ENCODE data around the gene LRRD1. TPM values are rescaled to one million over a fixed set of nuclear protein-coding genes. Genes with fewer than 3 reads are reported as not detected.
"Not testable (repeated sequence)": the region's sequence is repeated elsewhere in the genome, so short reads cannot be mapped to it uniquely, and the experiment has no call there.

Gene LRRD1
- total RNA-seq, 4 donors from 2014 or later = 0.13 to 0.65 TPM; not detected in 2

DNA sequence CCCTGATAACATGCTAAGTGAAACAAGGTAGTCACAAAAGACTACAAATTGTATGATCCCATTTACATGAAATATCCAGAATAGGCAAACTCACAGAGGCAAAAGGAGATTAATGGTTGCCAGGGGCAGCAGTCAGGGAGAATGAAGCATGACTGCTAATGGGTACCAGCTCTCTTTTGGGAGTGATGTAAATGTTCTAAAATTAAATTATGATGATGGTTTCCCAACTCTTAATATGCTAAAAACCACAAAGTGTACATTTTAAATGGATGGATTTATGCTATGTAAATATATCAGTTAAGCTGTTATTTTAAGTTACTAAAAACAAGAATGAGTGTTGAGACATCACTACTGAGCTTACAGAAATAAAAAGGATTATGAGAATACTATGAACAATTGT is 57.3 kb downstream of the LRRD1 start:
- no peak overlapping the region for H3K4me3 ChIP-seq (ENCODE audit: low read depth, poor library complexity, severe bottlenecking)
- intact Hi-C loops (cut with DNase I; ENCODE audit: low total_unique reads) = no loop called here
- no peak for DNase-seq (ENCODE audit: low spot score in 2 of 2)
- no peak for TF ChIP-seq POLR2A (IDR thresholded peaks at IDR 0.05)
- TF ChIP-seq, protein P1, sequence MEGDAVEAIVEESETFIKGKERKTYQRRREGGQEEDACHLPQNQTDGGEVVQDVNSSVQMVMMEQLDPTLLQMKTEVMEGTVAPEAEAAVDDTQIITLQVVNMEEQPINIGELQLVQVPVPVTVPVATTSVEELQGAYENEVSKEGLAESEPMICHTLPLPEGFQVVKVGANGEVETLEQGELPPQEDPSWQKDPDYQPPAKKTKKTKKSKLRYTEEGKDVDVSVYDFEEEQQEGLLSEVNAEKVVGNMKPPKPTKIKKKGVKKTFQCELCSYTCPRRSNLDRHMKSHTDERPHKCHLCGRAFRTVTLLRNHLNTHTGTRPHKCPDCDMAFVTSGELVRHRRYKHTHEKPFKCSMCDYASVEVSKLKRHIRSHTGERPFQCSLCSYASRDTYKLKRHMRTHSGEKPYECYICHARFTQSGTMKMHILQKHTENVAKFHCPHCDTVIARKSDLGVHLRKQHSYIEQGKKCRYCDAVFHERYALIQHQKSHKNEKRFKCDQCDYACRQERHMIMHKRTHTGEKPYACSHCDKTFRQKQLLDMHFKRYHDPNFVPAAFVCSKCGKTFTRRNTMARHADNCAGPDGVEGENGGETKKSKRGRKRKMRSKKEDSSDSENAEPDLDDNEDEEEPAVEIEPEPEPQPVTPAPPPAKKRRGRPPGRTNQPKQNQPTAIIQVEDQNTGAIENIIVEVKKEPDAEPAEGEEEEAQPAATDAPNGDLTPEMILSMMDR (IDR thresholded peaks at IDR 0.05) = no peak

DNA sequence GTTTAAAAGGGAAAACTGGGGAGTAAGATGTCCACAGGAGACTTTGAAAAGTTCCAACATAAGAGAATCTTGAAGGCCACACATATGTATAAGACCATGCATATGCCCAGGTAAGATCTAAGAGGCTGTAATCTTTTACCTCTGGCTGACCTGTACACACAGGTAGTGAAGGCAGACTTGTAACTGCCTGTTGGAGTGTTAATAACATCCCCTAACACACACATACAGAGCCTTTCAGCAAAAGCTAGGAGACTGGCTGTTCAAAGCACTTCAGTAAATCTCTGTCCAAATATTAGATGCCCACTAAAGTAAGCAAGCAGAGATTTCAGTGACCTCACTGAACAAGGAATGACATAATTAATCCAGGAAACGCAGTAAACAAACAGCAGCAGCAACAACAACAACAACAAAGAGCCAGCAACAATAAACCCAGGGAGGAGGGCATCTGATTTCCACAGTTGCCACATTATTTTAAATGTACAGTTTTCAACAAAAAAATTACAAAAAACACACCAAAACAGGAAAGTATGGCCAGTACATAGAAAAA is 59.7 kb downstream of the LRRD1 start:
- 86 to 92% methylated on average over 1 of the region's 1 CpG for WGBS, 2 donors
- intact Hi-C loops (cut with DNase I; ENCODE audit: low total_unique reads) = no loop called here
- DNase-seq (ENCODE audit: low spot score in 2 of 2) = no peak
- no peak for TF ChIP-seq POLR2A (IDR thresholded peaks at IDR 0.05)
- TF ChIP-seq, protein P1 (IDR thresholded peaks at IDR 0.05) = no peak
- H3K4me3 ChIP-seq (ENCODE audit: low read depth, poor library complexity, severe bottlenecking) = no peak overlapping the region

DNA sequence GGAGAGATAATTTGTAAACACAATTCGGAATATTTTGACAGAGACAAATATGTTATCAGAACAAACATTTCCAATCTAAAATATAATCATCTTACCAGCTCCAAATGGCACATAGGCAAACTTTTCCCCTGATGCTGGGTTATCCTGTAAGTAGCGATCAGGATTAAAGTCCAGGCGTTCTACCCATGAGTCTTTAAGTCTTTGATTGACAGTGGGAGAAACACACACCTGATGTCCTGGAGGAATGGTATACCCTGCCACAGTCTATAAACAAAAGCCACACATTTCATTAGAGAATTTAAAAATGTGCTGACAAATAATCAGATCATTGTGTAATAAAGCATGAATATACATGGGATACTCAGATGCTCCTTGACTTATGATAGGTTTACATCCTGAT is 62.0 kb downstream of the LRRD1 start:
- TF ChIP-seq, protein P1 (IDR thresholded peaks at IDR 0.05) = no peak
- TF ChIP-seq POLR2A (IDR thresholded peaks at IDR 0.05) = no peak
- 97 to 99% methylated on average over 3 of the region's 3 CpGs for WGBS, 2 donors
- DNase-seq (ENCODE audit: low spot score in 2 of 2) = no peak
- no peak overlapping the region for H3K4me3 ChIP-seq (ENCODE audit: low read depth, poor library complexity, severe bottlenecking)
- intact Hi-C loops (cut with DNase I; ENCODE audit: low total_unique reads) = no loop called here

DNA sequence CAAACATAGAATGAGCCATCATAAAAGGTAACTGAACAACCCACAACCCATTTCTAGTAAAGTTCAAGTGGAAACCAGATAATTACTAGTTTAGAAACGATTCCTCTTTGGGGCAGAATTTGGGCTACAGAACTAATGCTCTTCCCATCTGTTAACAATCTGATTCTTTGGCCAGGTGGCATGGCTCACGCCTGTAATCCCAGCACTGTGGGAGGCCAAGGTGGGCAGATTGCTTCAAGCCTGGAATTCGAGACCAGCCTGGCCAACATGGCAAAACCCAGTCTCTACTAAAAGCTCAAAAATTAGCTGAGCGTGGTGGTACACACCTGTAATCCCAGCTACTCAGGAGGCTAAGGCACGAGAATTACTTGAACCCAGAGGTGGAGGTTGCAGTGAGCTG is 63.1 kb downstream of the LRRD1 start:
- intact Hi-C loops (cut with DNase I; ENCODE audit: low total_unique reads) = no loop called here

DNA sequence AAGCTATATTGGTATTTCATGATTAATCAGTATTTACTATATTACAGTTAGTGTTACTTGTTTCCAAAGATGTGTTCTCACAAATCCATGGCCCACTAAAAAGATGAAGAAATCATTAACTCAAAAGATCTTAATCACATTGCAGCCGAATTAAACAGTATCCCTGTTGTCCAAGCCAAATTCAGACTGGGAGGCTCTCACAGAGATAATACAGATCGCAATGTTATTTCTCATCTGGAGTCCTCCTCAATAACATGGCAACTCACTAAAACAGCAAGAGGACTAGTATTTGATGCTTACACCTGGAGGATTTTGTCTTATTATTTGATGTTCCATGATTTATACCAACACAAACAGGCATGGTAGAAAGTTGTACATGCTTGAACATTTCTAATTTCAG is 68.1 kb downstream of the LRRD1 start:
- intact Hi-C loops (cut with DNase I; ENCODE audit: low total_unique reads) = no loop called here
- H3K4me3 ChIP-seq (ENCODE audit: low read depth, poor library complexity, severe bottlenecking) = no peak overlapping the region
- DNase-seq (ENCODE audit: low spot score in 2 of 2) = no peak
- no peak for TF ChIP-seq POLR2A (IDR thresholded peaks at IDR 0.05)
- TF ChIP-seq, protein P1 (IDR thresholded peaks at IDR 0.05) = no peak
- 85 to 88% methylated on average over 2 of the region's 2 CpGs for WGBS, 2 donors

More for the DNA sequence above, 63.1 kb downstream of the LRRD1 start:
- WGBS, 2 donors = 93 to 95% methylated on average over 5 of the region's 5 CpGs
- TF ChIP-seq, protein P1 (IDR thresholded peaks at IDR 0.05) = no peak
- TF ChIP-seq POLR2A (IDR thresholded peaks at IDR 0.05) = no peak
- H3K4me3 ChIP-seq (ENCODE audit: low read depth, poor library complexity, severe bottlenecking) = no peak overlapping the region
- DNase-seq (ENCODE audit: low spot score in 2 of 2) = no peak

DNA sequence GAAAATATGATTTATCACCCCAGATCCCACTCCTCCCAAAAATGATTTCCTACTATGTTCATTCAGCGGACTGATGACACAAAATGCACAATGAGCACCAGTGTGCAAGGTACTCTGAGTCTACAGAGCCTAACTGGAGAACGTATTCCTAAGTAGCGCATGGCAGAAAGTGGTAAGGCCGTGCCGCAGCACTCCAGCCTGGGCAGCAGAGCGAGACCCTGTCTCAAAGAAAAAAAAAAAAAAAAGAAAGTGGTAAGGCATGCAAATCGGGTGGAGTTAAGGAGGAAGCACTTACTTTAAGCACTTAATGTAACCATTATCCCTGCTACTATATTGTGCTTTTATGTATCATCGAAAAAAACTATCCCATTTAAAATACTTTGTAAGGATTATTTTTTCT is 70.1 kb downstream of the LRRD1 start:
- intact Hi-C loops (cut with DNase I; ENCODE audit: low total_unique reads) = no loop called here
- DNase-seq (ENCODE audit: low spot score in 2 of 2) = no peak
- no peak overlapping the region for H3K4me3 ChIP-seq (ENCODE audit: low read depth, poor library complexity, severe bottlenecking)
- WGBS, 2 donors = 94 to 96% methylated on average over 8 of the region's 8 CpGs
- TF ChIP-seq POLR2A (IDR thresholded peaks at IDR 0.05) = no peak
- TF ChIP-seq, protein P1 (IDR thresholded peaks at IDR 0.05) = no peak

DNA sequence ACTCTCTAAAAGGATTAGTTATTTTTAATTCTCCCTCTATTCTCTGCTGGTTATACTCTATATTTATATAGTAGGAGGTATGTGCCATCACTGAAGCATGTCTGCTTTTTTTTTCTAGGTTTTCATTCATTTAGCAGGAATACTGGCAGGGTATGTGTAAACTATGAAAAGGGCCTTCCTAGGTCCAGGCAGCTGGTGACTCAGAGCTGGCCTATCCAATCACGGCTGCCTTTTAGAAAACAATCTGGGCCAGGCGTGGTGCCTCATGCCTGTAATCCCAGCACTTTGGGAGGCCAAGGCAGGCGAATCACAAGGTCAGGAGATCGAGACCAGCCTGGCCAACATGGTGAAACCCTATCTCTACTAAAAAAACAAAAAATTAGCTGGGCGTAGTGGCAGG is 76.1 kb downstream of the LRRD1 start:
- H3K4me3 ChIP-seq (ENCODE audit: low read depth, poor library complexity, severe bottlenecking); DNase-seq (ENCODE audit: low spot score in 2 of 2); intact Hi-C loops (cut with DNase I; ENCODE audit: low total_unique reads): not testable (repeated sequence)
- 98 to 100% methylated on average over 5 of the region's 5 CpGs for WGBS, 2 donors
